ENCODE data around the gene PLXNA2.

DNA sequence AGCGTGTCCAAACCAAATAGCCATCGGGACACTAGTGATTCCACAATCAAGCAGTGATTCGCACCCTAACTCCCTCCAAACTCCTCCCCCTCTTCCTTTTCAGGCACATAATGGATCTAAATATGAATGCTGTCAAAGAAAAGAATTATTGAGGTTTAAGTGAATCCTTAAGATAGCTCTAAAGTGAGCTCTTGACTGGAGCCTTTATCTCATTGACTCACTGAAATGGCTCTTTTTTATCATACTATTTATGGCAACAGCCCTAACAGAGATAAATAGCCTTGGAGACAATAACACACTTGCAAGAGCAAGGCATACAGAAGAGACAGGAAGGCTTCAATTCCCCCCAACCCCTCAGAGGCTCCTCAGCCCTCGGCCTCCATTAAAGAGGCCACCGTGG, 143.3 kb downstream of the PLXNA2 start:
- TF ChIP-seq, protein P1, sequence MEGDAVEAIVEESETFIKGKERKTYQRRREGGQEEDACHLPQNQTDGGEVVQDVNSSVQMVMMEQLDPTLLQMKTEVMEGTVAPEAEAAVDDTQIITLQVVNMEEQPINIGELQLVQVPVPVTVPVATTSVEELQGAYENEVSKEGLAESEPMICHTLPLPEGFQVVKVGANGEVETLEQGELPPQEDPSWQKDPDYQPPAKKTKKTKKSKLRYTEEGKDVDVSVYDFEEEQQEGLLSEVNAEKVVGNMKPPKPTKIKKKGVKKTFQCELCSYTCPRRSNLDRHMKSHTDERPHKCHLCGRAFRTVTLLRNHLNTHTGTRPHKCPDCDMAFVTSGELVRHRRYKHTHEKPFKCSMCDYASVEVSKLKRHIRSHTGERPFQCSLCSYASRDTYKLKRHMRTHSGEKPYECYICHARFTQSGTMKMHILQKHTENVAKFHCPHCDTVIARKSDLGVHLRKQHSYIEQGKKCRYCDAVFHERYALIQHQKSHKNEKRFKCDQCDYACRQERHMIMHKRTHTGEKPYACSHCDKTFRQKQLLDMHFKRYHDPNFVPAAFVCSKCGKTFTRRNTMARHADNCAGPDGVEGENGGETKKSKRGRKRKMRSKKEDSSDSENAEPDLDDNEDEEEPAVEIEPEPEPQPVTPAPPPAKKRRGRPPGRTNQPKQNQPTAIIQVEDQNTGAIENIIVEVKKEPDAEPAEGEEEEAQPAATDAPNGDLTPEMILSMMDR (conservative IDR thresholded peaks at IDR 0.05) = no peak
- TF ChIP-seq EZH2 (IDR thresholded peaks at IDR 0.05; ENCODE audit: low read depth) = no peak

Data from PC-9 (cell line).